NB4 (cell line): ENCODE measurements around the gene CALML6.

ENCODE experiments used
- DNase-seq: peaks from one replicate; pipeline ENCODE4 v3.0.0; 2010; ENCODE audit warnings: low read depth
- H3K4me3 ChIP-seq: one replicate; pipeline ENCODE4 v1.5.1; 2011; ENCODE audit warnings: mild to moderate bottlenecking, low read depth, low read length, moderate library complexity
- MAX ChIP-seq: IDR thresholded peaks from 2 replicates; pipeline ENCODE4 v1.6.1; 2011; ENCODE audit warnings: low read depth, low read length
- MYC ChIP-seq: IDR thresholded peaks from 2 replicates; pipeline ENCODE4 v1.6.1; 2011; ENCODE audit warnings: low read depth, low read length
- POLR2A ChIP-seq: IDR thresholded peaks from 2 replicates; pipeline ENCODE4 v1.6.1; 2011; ENCODE audit warnings: mild to moderate bottlenecking; ENCODE audit not compliant: insufficient read length; ENCODE audit errors: extremely low read depth
- TF ChIP-seq, protein P1 (sequence below): IDR thresholded peaks from one replicate; pipeline ENCODE4 v1.5.1; 2012; ENCODE audit warnings: low read depth, low read length

The CALML6 gene

GRCh38 chr1:1899266-1899966, 15.6 kb upstream of the CALML6 start:
- TF ChIP-seq MAX (no peak), MYC (no peak)
- no peak for DNase-seq
- H3K4me3 ChIP-seq: no peak overlapping the region

DNA sequence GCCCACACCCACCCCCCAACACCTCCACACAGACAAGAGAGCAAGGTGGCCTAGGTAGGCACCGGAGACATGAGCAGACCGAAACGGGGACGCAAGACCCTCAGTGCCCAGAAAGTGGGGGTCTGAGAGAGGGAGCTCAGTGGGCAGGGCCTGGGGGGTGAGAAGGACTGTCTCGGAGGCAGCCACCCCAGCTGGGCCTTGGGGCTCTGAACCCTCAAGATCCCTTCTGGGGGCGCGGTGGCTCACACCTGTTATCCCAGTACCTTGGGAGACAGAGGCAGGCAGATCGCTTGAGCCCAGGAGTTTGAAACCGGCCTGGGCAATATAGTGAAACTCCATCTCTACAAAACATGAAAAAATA, 15.1 kb upstream of the CALML6 start:
- TF ChIP-seq POLR2A: no peak
- TF ChIP-seq MAX: no peak
- no peak for TF ChIP-seq MYC
- TF ChIP-seq, protein P1, sequence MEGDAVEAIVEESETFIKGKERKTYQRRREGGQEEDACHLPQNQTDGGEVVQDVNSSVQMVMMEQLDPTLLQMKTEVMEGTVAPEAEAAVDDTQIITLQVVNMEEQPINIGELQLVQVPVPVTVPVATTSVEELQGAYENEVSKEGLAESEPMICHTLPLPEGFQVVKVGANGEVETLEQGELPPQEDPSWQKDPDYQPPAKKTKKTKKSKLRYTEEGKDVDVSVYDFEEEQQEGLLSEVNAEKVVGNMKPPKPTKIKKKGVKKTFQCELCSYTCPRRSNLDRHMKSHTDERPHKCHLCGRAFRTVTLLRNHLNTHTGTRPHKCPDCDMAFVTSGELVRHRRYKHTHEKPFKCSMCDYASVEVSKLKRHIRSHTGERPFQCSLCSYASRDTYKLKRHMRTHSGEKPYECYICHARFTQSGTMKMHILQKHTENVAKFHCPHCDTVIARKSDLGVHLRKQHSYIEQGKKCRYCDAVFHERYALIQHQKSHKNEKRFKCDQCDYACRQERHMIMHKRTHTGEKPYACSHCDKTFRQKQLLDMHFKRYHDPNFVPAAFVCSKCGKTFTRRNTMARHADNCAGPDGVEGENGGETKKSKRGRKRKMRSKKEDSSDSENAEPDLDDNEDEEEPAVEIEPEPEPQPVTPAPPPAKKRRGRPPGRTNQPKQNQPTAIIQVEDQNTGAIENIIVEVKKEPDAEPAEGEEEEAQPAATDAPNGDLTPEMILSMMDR: no peak
- H3K4me3 ChIP-seq: no peak overlapping the region
- DNase-seq: no peak

- H3K4me3 ChIP-seq: no peak overlapping the region
- TF ChIP-seq MYC: no peak
- TF ChIP-seq MAX: no peak
- TF ChIP-seq, protein P1: no peak
- TF ChIP-seq POLR2A: no peak
- DNase-seq: no peak
These were observed 14.0 kb upstream of the CALML6 start for GRCh38 chr1:1900883-1901640.

DNA sequence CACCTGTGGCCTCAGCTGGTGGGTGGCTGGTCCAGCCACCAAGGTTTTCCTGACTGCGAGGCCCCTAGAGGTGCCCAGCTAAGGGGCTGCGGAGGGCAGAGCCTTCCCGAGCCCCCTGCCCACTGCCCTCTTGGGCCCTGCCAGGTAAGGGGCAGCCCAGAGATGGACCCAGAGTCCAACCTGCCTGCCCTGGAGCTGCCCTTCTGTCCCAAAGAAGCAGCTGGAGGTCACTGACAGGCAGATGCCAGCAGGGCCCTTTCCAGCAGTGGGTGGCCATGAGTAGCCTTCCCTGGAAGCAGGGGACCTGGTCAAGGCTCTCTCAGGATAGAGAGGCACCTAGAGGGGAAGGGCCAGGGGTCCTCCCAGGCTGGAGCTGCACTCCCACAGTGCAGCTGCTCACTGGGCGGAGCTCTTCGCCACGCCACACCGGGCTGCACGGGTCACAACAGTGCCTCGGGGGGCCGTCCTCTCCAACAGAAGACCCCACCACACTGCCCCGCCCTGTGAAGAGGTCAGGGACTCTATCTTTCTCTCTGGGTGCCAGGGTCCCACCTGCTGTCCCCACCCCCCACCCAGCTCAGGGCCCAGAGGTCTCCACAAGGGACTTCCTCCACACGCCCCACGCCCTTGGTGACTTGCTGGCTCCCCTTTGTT, 13.3 kb upstream of the CALML6 start:
- no peak for TF ChIP-seq MYC
- no peak for TF ChIP-seq MAX
- TF ChIP-seq POLR2A: no peak
- TF ChIP-seq, protein P1: no peak

GRCh38 chr1:1903224-1903623, 11.8 kb upstream of the CALML6 start:
- no peak for DNase-seq
- no peak for TF ChIP-seq MAX
- TF ChIP-seq MYC: no peak
- TF ChIP-seq POLR2A: no peak
- TF ChIP-seq, protein P1: no peak
- no peak overlapping the region for H3K4me3 ChIP-seq

More for the DNA sequence above, 13.3 kb upstream of the CALML6 start:
- no peak overlapping the region for H3K4me3 ChIP-seq
- no peak for DNase-seq
